Kidney epithelial cell (primary cell): ENCODE data around the gene TAPT1. TPM values are rescaled to one million over a fixed set of nuclear protein-coding genes. Genes with fewer than 3 reads are reported as not detected.

Source experiments
- DNase-seq: peaks from one replicate; pipeline ENCODE4 v3.0.0-alpha.2; 2010; ENCODE audit warnings: low read depth
- H3K27me3 ChIP-seq: 2 replicates; pipeline ENCODE4 v1.6.0; 2011; ENCODE audit warnings: low read length; ENCODE audit not compliant: control insufficient read depth, insufficient read depth
- H3K36me3 ChIP-seq: 2 replicates; pipeline ENCODE4 v1.5.1; 2011; ENCODE audit warnings: low read length; ENCODE audit not compliant: control insufficient read depth, insufficient read depth
- H3K4me3 ChIP-seq: 2 replicates; pipeline ENCODE4 v1.5.1; 2011; ENCODE audit warnings: low read depth, mild to moderate bottlenecking, control low read depth, low read length
- CTCF ChIP-seq: IDR thresholded peaks from 2 replicates; pipeline ENCODE4 v1.5.1; 2011; ENCODE audit warnings: mild to moderate bottlenecking, moderate library complexity, low read length, control low read depth, inconsistent platforms; ENCODE audit not compliant: insufficient read depth, poor library complexity, severe bottlenecking
- total RNA-seq: library from RNA; depleted of rRNA; stranded (reverse); fragments of >200 nt; gene quantifications from 2 replicates; pipeline ENCODE4 v1.2.3, GENCODE V29; 2015

The TAPT1 gene
- total RNA-seq, 1 donor from 2014 or later = 18.8 TPM

- no peak for TF ChIP-seq CTCF
- no peaks in the 10 kb centered on the region for H3K36me3 ChIP-seq
- H3K27me3 ChIP-seq = no peaks in the 10 kb centered on the region
- H3K4me3 ChIP-seq = no peak overlapping the region
- no peak for DNase-seq
Observed at GRCh38 chr4:16231570-16232245, 5.4 kb upstream of the TAPT1 start.

- Histone ChIP-seq H3K4me3 (no peak overlapping the region), H3K36me3 (no peaks in the 10 kb centered on the region), H3K27me3 (no peaks in the 10 kb centered on the region)
- no peak for TF ChIP-seq CTCF
- DNase-seq = no peak
Observed at GRCh38 chr4:16230308-16230707, 4.0 kb upstream of the TAPT1 start.

- Histone ChIP-seq H3K36me3 (no peaks in the 10 kb centered on the region), H3K4me3 (no peak overlapping the region), H3K27me3 (no peaks in the 10 kb centered on the region)
- no peak for DNase-seq
- TF ChIP-seq CTCF = no peak
Observed at GRCh38 chr4:16229604-16230003, 3.3 kb upstream of the TAPT1 start.

- TF ChIP-seq CTCF = no peak
- DNase-seq = no peak
Observed at GRCh38 chr4:16227462-16227868, 1.2 kb upstream of the TAPT1 start.

GRCh38 chr4:16226816-16227461 is 668 bp upstream of the TAPT1 start:
- DNase-seq = no peak
- TF ChIP-seq CTCF = no peak
- H3K4me3 ChIP-seq = peak overlapping the region; percentile 54
- no peaks in the 10 kb centered on the region for H3K36me3 ChIP-seq
- H3K27me3 ChIP-seq = no peaks in the 10 kb centered on the region

More at GRCh38 chr4:16227462-16227868, 1.2 kb upstream of the TAPT1 start:
- H3K36me3 ChIP-seq = no peaks in the 10 kb centered on the region
- H3K27me3 ChIP-seq = no peaks in the 10 kb centered on the region
- H3K4me3 ChIP-seq = peak overlapping the region; percentile 54
